ENCODE results near the gene RAB1B. TPM values are rescaled to one million over a fixed set of nuclear protein-coding genes. Genes with fewer than 3 reads are reported as not detected.

RAB1B gene
- polyA plus RNA-seq, 2 donors: 129 to 156 TPM

GRCh38 chr11:66237867-66238266, 30.6 kb upstream of the RAB1B start:
- H3K9me3 ChIP-seq (ENCODE audit: control insufficient read depth in 2 of 2, insufficient read depth in 1 of 2, low read depth in 1 of 2, low read length in 1 of 2): no peaks in the 10 kb centered on the region
- no peak overlapping the region for H3K4me3 ChIP-seq (ENCODE audit: low read depth in 1 of 2, low read length in 2 of 2)
- no peak overlapping the region for H3K27ac ChIP-seq (ENCODE audit: low read depth in 2 of 2, low read length in 1 of 2)
- H3K27me3 ChIP-seq (ENCODE audit: control insufficient read depth in 1 of 2, insufficient read depth in 2 of 2, low read length in 2 of 2): no peaks in the 10 kb centered on the region
- WGBS, 2 donors: 90 to 93% methylated on average over 6 of the region's 6 CpGs
- no peaks in the 10 kb centered on the region for H3K4me1 ChIP-seq (ENCODE audit: control insufficient read depth in 2 of 2, insufficient read depth in 2 of 2, low read length in 1 of 2)
- peaks cover 36 to 63% of the 10 kb centered on the region in 2 donors for H3K36me3 ChIP-seq (ENCODE audit: control insufficient read depth in 2 of 2, insufficient read depth in 2 of 2, low read length in 1 of 2)

GRCh38 chr11:66238786-66239413, 29.5 kb upstream of the RAB1B start:
- no peak overlapping the region for H3K27ac ChIP-seq (ENCODE audit: low read depth in 2 of 2, low read length in 1 of 2)
- H3K4me1 ChIP-seq (ENCODE audit: control insufficient read depth in 2 of 2, insufficient read depth in 2 of 2, low read length in 1 of 2): no peaks in the 10 kb centered on the region
- H3K9me3 ChIP-seq (ENCODE audit: control insufficient read depth in 2 of 2, insufficient read depth in 1 of 2, low read depth in 1 of 2, low read length in 1 of 2): no peaks in the 10 kb centered on the region
- H3K27me3 ChIP-seq (ENCODE audit: control insufficient read depth in 1 of 2, insufficient read depth in 2 of 2, low read length in 2 of 2): no peaks in the 10 kb centered on the region
- WGBS, 2 donors: 89 to 90% methylated on average over 17 of the region's 17 CpGs
- peaks cover 28 to 62% of the 10 kb centered on the region in 2 donors for H3K36me3 ChIP-seq (ENCODE audit: control insufficient read depth in 2 of 2, insufficient read depth in 2 of 2, low read length in 1 of 2)
- no peak overlapping the region for H3K4me3 ChIP-seq (ENCODE audit: low read depth in 1 of 2, low read length in 2 of 2)

GRCh38 chr11:66239511-66239910, 28.9 kb upstream of the RAB1B start:
- H3K9me3 ChIP-seq (ENCODE audit: control insufficient read depth in 2 of 2, insufficient read depth in 1 of 2, low read depth in 1 of 2, low read length in 1 of 2): no peaks in the 10 kb centered on the region
- no peak overlapping the region for H3K4me3 ChIP-seq (ENCODE audit: low read depth in 1 of 2, low read length in 2 of 2)
- H3K27me3 ChIP-seq (ENCODE audit: control insufficient read depth in 1 of 2, insufficient read depth in 2 of 2, low read length in 2 of 2): no peaks in the 10 kb centered on the region
- no peak overlapping the region for H3K27ac ChIP-seq (ENCODE audit: low read depth in 2 of 2, low read length in 1 of 2)
- WGBS, 2 donors: 77% methylated on average over 3 of the region's 3 CpGs
- peaks cover 25 to 59% of the 10 kb centered on the region in 2 donors for H3K36me3 ChIP-seq (ENCODE audit: control insufficient read depth in 2 of 2, insufficient read depth in 2 of 2, low read length in 1 of 2)
- H3K4me1 ChIP-seq (ENCODE audit: control insufficient read depth in 2 of 2, insufficient read depth in 2 of 2, low read length in 1 of 2): no peaks in the 10 kb centered on the region

- H3K36me3 ChIP-seq (ENCODE audit: control insufficient read depth in 2 of 2, insufficient read depth in 2 of 2, low read length in 1 of 2): peaks cover 21 to 62% of the 10 kb centered on the region in 2 donors
- no peaks in the 10 kb centered on the region for H3K9me3 ChIP-seq (ENCODE audit: control insufficient read depth in 2 of 2, insufficient read depth in 1 of 2, low read depth in 1 of 2, low read length in 1 of 2)
- H3K27ac ChIP-seq (ENCODE audit: low read depth in 2 of 2, low read length in 1 of 2): no peak overlapping the region
- H3K27me3 ChIP-seq (ENCODE audit: control insufficient read depth in 1 of 2, insufficient read depth in 2 of 2, low read length in 2 of 2): no peaks in the 10 kb centered on the region
- no peaks in the 10 kb centered on the region for H3K4me1 ChIP-seq (ENCODE audit: control insufficient read depth in 2 of 2, insufficient read depth in 2 of 2, low read length in 1 of 2)
- 82 to 87% methylated on average over 22 to 25 of the region's 25 CpGs for WGBS, 2 donors
- H3K4me3 ChIP-seq (ENCODE audit: low read depth in 1 of 2, low read length in 2 of 2): no peak overlapping the region
These were observed 28.2 kb upstream of the RAB1B start for GRCh38 chr11:66239998-66240780.

- Histone ChIP-seq H3K36me3 (ENCODE audit: control insufficient read depth in 2 of 2, insufficient read depth in 2 of 2, low read length in 1 of 2) (peaks cover 16 to 62% of the 10 kb centered on the region in 2 donors), H3K4me3 (ENCODE audit: low read depth in 1 of 2, low read length in 2 of 2) (no peak overlapping the region), H3K9me3 (ENCODE audit: control insufficient read depth in 2 of 2, insufficient read depth in 1 of 2, low read depth in 1 of 2, low read length in 1 of 2) (no peaks in the 10 kb centered on the region), H3K4me1 (ENCODE audit: control insufficient read depth in 2 of 2, insufficient read depth in 2 of 2, low read length in 1 of 2) (no peaks in the 10 kb centered on the region), H3K27me3 (ENCODE audit: control insufficient read depth in 1 of 2, insufficient read depth in 2 of 2, low read length in 2 of 2) (no peaks in the 10 kb centered on the region), H3K27ac (ENCODE audit: low read depth in 2 of 2, low read length in 1 of 2) (no peak overlapping the region)
- 87% methylated on average over 9 of the region's 9 CpGs for WGBS, 2 donors
These were observed 27.7 kb upstream of the RAB1B start for GRCh38 chr11:66240781-66241136.

GRCh38 chr11:66242095-66242765, 26.2 kb upstream of the RAB1B start:
- Histone ChIP-seq H3K27ac (ENCODE audit: low read depth in 2 of 2, low read length in 1 of 2) (no peak overlapping the region), H3K36me3 (ENCODE audit: control insufficient read depth in 2 of 2, insufficient read depth in 2 of 2, low read length in 1 of 2) (peaks cover 11 to 60% of the 10 kb centered on the region in 2 donors), H3K4me3 (ENCODE audit: low read depth in 1 of 2, low read length in 2 of 2) (no peak overlapping the region), H3K4me1 (ENCODE audit: control insufficient read depth in 2 of 2, insufficient read depth in 2 of 2, low read length in 1 of 2) (no peaks in the 10 kb centered on the region), H3K27me3 (ENCODE audit: control insufficient read depth in 1 of 2, insufficient read depth in 2 of 2, low read length in 2 of 2) (no peaks in the 10 kb centered on the region), H3K9me3 (ENCODE audit: control insufficient read depth in 2 of 2, insufficient read depth in 1 of 2, low read depth in 1 of 2, low read length in 1 of 2) (no peaks in the 10 kb centered on the region)
- 76 to 77% methylated on average over 14 of the region's 14 CpGs for WGBS, 2 donors

GRCh38 chr11:66243782-66244535, 24.5 kb upstream of the RAB1B start:
- Histone ChIP-seq H3K36me3 (ENCODE audit: control insufficient read depth in 2 of 2, insufficient read depth in 2 of 2, low read length in 1 of 2) (peaks cover 9 to 51% of the 10 kb centered on the region in 2 donors), H3K4me3 (ENCODE audit: low read depth in 1 of 2, low read length in 2 of 2) (no peak overlapping the region)
- WGBS, 2 donors: 76 to 81% methylated on average over 13 of the region's 13 CpGs

GRCh38 chr11:66247295-66247694, 21.1 kb upstream of the RAB1B start:
- Histone ChIP-seq H3K36me3 (ENCODE audit: control insufficient read depth in 2 of 2, insufficient read depth in 2 of 2, low read length in 1 of 2) (peaks cover 0 to 23% of the 10 kb centered on the region in 2 donors), H3K27ac (ENCODE audit: low read depth in 2 of 2, low read length in 1 of 2) (no peak overlapping the region), H3K27me3 (ENCODE audit: control insufficient read depth in 1 of 2, insufficient read depth in 2 of 2, low read length in 2 of 2) (no peaks in the 10 kb centered on the region), H3K9me3 (ENCODE audit: control insufficient read depth in 2 of 2, insufficient read depth in 1 of 2, low read depth in 1 of 2, low read length in 1 of 2) (no peaks in the 10 kb centered on the region), H3K4me1 (ENCODE audit: control insufficient read depth in 2 of 2, insufficient read depth in 2 of 2, low read length in 1 of 2) (no peaks in the 10 kb centered on the region), H3K4me3 (ENCODE audit: low read depth in 1 of 2, low read length in 2 of 2) (no peak overlapping the region)
- WGBS, 2 donors: 88 to 89% methylated on average over 4 of the region's 4 CpGs

More at GRCh38 chr11:66243782-66244535, 24.5 kb upstream of the RAB1B start:
- no peaks in the 10 kb centered on the region for H3K4me1 ChIP-seq (ENCODE audit: control insufficient read depth in 2 of 2, insufficient read depth in 2 of 2, low read length in 1 of 2)
- no peaks in the 10 kb centered on the region for H3K9me3 ChIP-seq (ENCODE audit: control insufficient read depth in 2 of 2, insufficient read depth in 1 of 2, low read depth in 1 of 2, low read length in 1 of 2)
- no peaks in the 10 kb centered on the region for H3K27me3 ChIP-seq (ENCODE audit: control insufficient read depth in 1 of 2, insufficient read depth in 2 of 2, low read length in 2 of 2)
- no peak overlapping the region for H3K27ac ChIP-seq (ENCODE audit: low read depth in 2 of 2, low read length in 1 of 2)

GRCh38 chr11:66247801-66248200, 20.6 kb upstream of the RAB1B start:
- no peaks in the 10 kb centered on the region for H3K9me3 ChIP-seq (ENCODE audit: control insufficient read depth in 2 of 2, insufficient read depth in 1 of 2, low read depth in 1 of 2, low read length in 1 of 2)
- no peak overlapping the region for H3K27ac ChIP-seq (ENCODE audit: low read depth in 2 of 2, low read length in 1 of 2)
- H3K36me3 ChIP-seq (ENCODE audit: control insufficient read depth in 2 of 2, insufficient read depth in 2 of 2, low read length in 1 of 2): peaks cover 0 to 18% of the 10 kb centered on the region in 2 donors
- H3K4me1 ChIP-seq (ENCODE audit: control insufficient read depth in 2 of 2, insufficient read depth in 2 of 2, low read length in 1 of 2): no peaks in the 10 kb centered on the region
- 86 to 88% methylated on average over 3 of the region's 3 CpGs for WGBS, 2 donors
- H3K27me3 ChIP-seq (ENCODE audit: control insufficient read depth in 1 of 2, insufficient read depth in 2 of 2, low read length in 2 of 2): no peaks in the 10 kb centered on the region
- no peak overlapping the region for H3K4me3 ChIP-seq (ENCODE audit: low read depth in 1 of 2, low read length in 2 of 2)
